GM18861 (cell line): ENCODE measurements around the gene TLK1.
"Not testable (repeated sequence)": the region's sequence is repeated elsewhere in the genome, so short reads cannot be mapped to it uniquely, and the experiment has no call there.

Experiments used
- ATAC-seq: cut with Tn5 transposase; IDR thresholded peaks from one replicate; pipeline ENCODE4 v1.9.1; 2021; ENCODE audit not compliant: unreplicated experiment

Gene TLK1

DNA sequence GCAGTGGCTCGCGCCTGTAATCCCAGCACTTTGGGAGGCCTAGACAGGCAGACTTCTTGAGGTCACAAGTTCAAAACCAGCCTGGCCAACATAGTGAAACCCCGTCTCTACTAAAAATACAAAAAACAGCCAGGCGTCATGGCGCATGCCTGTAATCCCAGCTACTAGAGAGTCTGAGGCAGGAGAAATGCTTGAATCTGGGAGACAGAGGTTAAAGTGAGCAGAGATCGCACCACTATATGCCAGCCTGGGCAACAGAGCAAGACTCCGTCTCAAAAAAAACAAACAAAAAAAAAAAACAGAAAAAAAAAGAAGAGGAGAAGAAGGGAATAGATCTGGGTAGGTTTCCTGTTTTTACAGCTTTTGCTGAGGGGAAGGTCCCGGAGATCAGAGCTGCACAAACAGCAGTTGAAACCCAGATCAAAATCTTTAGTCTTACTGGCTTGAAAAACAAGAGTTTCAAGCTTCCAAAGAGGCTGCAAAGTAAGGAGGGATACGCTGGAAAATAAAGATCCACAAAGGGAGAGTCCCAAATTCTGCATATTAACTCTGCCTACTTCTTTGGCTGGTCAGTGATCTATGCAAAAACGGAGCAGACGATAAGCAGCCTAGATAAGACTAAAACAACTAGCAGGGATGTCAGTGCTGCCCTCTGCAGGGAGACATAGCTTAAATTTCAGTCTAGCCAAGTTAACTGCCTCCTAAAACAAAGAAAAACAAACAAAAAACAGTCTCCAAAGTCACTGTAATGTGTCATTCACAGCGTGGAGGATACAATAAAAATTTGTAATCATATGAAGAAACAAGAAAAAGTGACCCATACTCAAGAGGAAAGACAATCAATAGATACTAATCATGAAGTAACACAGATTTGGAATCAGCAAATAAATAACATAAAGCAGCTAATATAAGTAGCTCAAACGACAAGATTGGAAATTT, 74.1 kb downstream of the TLK1 start:
- no peak for ATAC-seq

DNA sequence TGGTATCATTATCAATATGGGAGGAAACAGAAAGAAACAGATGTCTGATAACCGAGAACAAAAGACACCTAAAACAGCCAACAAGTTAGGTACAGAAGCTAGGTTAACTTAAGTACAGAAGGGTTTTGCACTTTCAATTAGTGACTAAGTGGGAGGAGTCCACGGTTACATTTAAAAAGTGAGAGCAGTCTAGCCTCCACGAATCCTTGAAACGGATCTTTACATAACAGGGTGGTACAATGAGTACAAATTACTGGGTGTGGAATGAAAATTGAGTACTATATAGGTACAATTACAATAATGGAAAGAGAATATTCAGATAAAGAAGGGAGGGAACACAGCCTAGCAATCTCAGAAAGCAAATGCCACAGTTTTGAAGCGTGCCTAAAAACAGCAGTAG, 76.6 kb downstream of the TLK1 start:
- no peak for ATAC-seq

GRCh38 chr2:171083451-171083850, 77.2 kb downstream of the TLK1 start:
- ATAC-seq: no peak

DNA sequence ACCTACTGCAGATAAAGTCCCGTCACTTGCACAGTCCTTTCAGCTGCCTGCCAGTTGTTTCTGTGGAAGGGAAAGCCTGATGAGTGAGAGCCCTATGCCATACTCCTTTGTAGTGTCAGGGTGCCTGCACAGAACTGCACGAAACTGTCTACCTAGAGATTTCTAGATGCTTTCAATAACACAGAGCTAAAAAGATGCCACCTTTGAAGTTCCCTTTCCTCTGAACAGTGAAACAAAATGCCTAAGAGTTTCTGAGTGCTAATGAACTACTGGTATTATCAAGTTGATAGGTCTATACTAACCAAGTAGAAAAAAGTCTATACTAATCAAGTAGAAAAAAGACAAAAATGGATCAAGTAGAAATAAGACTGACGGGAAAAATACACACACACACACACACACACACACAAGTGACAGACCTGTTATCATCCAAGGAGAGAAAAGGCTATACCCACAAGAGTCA, 79.0 kb downstream of the TLK1 start:
- ATAC-seq: no peak

GRCh38 chr2:171080607-171081006, 80.1 kb downstream of the TLK1 start:
- no peak for ATAC-seq

GRCh38 chr2:171076422-171076821, 84.3 kb downstream of the TLK1 start:
- not testable (repeated sequence) for ATAC-seq

GRCh38 chr2:171072164-171072563, 88.5 kb downstream of the TLK1 start:
- no peak for ATAC-seq

DNA sequence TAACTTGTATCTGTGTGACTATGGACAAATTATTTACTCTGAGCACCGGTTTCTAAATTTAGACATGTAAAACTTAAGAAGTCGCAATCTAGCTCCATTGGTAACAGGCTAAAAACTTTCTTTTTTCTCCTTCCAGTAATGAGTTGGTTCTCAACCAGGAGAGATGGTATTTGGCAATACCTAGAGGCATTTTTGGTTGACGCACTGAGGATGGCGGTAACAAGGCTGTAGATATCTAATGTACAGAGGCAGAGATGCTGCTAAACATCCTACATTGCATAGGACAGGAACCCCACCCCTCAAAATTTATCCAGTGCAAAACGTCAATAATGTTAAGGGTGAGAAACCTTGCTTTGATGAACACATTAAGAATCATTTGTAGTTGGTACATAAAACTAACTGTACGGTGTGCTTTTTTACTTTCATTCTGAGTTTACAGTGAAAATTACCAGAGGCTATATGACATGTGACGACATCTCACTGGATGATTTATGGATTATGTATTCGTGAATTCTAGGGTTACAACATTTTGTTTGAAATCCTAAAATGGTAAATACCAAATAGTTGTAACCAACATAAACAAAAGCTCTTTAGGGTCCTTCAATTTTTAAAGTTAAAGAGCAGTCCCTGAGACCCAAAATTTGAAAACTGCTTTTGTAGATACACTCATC, 91.3 kb downstream of the TLK1 start:
- ATAC-seq: no peak

GRCh38 chr2:171066110-171066509, 94.6 kb downstream of the TLK1 start:
- ATAC-seq: no peak

GRCh38 chr2:171057575-171057974, 103.1 kb downstream of the TLK1 start:
- no peak for ATAC-seq

DNA sequence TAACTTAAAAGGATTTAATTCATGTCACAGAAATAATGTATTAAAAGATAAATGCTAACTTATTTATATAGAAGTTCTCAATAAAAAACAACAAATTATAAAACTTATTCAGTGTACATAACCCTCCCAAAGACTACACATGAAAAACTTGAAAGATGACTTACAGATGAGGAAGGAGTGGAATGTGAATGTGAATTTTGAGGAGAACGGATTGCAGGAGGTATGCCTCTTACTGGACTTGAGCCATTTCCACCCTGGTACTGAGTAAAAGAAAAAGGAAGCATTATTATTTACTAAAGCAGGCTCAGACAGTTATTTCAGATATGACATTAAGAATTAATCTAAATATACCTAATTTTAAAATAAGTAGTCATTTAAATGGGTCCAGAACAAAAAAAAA, 104.4 kb downstream of the TLK1 start:
- ATAC-seq: no peak

- no peak for ATAC-seq
Measured at GRCh38 chr2:171049691-171050090, 111.0 kb downstream of the TLK1 start.

GRCh38 chr2:171046048-171046560, 114.6 kb downstream of the TLK1 start:
- ATAC-seq: no peak

GRCh38 chr2:171044416-171044815, 116.3 kb downstream of the TLK1 start:
- ATAC-seq: no peak

DNA sequence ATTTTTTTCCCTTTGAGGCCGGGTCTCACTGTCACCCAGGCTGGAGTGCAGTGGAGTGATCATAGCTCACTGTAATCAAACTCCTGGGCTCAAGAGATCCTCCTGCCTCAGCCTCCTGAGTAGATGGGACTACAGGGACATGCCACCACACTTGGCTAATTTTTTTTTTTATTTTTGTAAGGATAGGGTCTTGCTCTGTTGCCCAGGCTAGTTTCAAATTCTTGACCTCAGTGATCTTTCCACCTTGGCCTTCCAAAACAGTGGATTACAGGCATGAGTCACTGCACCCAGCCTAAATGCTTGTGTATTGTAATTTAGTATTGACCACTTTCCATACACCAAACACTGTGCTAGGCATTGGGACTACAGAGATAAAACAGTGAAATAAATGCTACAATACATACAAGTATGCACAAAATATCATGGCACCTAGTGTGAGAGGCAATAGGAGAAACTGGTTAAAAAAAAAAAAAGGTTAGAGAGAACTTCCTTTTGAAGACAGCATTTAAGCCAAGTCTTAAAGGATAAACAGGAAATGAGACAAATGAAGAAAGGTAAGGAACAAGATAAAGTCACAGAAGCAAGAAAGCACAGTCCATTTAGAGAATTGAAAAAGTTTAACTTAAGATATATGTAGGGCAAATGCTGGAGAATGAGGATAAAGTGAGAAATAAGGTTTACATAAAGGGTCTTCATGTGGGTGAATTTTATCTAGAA, 118.3 kb downstream of the TLK1 start:
- no peak for ATAC-seq

DNA sequence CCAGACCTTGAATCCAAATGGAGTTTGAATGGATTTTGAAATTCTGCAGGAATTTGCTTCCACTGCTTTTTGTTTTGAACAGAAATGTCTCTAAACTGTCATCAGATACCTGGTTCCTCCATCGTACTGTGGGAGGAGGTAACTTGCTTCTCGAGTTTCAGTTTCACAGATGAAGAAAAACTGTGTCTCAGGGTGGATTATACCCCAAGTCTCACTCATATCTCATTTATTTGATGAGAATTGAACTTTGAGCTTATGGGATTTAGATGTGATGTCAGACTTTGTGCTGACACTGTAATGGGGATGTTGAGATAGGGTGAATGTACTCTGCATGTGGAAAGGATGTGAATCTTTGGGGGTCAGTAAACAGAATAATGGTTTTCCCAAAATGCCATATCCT, 124.2 kb downstream of the TLK1 start:
- no peak for ATAC-seq

DNA sequence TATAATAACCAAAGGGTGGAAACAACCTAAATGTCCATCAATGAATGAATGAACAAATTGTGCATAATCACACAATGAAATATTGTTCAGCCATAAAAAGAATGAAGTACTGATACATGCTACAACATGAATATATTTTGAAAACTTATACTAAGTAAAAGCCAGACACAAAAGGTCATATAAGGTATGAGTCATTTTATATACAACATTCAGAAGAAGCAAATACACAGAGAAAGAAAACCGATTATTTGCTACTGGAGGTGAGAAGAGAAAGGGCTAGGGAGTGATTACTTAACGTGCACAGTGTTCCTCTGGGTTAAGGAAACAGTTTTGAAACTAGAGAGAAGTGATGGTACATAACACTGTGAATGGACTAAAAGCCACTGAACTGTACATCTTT, 126.4 kb downstream of the TLK1 start:
- no peak for ATAC-seq

- ATAC-seq: no peak
Measured at GRCh38 chr2:171025214-171025613, 135.5 kb downstream of the TLK1 start.

DNA sequence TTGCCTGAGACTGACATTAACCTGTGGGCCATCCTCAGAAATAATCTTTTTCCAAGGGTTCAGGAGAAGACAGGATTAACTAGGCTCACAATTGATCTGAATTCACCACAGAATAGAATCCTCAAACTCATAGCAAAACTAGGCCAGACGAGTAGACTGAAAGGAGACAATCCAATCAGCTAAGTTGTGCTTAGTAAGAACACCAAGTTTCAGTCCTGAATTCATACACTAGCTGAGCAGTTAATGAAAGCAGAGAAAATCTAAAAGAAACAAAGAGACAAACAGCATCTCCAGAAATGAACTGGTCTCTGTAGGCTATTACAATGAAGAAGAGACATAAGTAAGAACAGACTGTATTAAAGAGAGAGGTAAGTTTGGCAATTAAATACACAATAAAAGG, 142.2 kb downstream of the TLK1 start:
- ATAC-seq: peak; percentile 79

DNA sequence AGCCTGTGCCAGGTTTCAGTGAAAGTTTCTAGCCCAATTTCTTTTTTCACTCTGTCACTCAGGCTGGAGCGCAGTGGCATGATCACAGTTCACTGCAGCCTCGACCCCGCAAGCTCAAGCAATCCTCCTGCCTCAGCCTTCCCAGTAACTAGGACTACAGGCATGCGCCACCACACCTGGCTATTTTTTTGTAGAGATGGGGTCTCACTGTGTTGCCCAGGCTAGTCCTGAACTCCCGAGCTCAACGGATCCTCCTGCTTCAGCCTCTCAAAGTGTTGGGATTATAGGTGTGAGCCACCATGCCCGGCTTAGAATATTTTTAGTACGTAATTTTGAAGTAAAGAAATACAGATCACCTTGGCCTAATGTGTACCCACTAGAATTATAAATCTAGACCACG, 144.6 kb downstream of the TLK1 start:
- no peak for ATAC-seq

DNA sequence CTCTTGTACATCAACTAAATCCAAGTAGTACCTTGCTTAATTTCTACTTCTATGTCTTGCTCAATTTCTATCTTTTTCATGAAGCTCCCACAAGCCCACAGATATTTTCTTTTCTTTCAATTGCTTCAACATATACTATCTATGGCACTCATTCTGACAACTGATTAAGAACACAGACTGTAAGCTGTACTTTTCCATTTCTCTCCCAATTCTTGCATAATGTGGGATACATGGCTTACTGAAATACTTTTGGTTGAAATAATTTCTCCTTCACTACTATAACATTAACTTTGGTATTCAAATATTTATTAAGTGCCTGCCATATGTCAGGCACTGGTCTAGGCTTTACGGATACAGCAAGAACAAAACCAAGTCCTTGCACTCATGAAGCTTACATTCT, 146.8 kb downstream of the TLK1 start:
- ATAC-seq: no peak
